Globus pallidus (tissue), 1 donor: ENCODE data around the gene BCL2L1.

Experiments
- DNase-seq: peaks from one replicate; pipeline ENCODE4 v3.0.0-alpha.2; 2015; ENCODE audit warnings: low spot score

BCL2L1 gene

GRCh38 chr20:31691646-31692275, 30.9 kb downstream of the BCL2L1 start:
- no peak for DNase-seq

GRCh38 chr20:31690124-31690666, 32.5 kb downstream of the BCL2L1 start:
- no peak for DNase-seq

GRCh38 chr20:31689141-31689540, 33.5 kb downstream of the BCL2L1 start:
- no peak for DNase-seq

- DNase-seq = no peak
These were observed 34.9 kb downstream of the BCL2L1 start for GRCh38 chr20:31687777-31688176.

GRCh38 chr20:31685853-31686643, 36.6 kb downstream of the BCL2L1 start:
- DNase-seq = no peak

- DNase-seq = no peak
These were observed 38.3 kb downstream of the BCL2L1 start for GRCh38 chr20:31684153-31685015.

GRCh38 chr20:31682927-31683326, 39.7 kb downstream of the BCL2L1 start:
- no peak for DNase-seq

- no peak for DNase-seq
These were observed 40.3 kb downstream of the BCL2L1 start for GRCh38 chr20:31682352-31682751.

- no peak for DNase-seq
These were observed 40.9 kb downstream of the BCL2L1 start for GRCh38 chr20:31681769-31682168.

- DNase-seq = no peak
These were observed 41.4 kb downstream of the BCL2L1 start for GRCh38 chr20:31681128-31681727.

GRCh38 chr20:31680286-31681127, 42.2 kb downstream of the BCL2L1 start:
- DNase-seq = no peak

- no peak for DNase-seq
These were observed 43.0 kb downstream of the BCL2L1 start for GRCh38 chr20:31679357-31680285.

GRCh38 chr20:31678389-31679356, 44.0 kb downstream of the BCL2L1 start:
- DNase-seq = no peak

GRCh38 chr20:31677553-31678260, 45.0 kb downstream of the BCL2L1 start:
- no peak for DNase-seq

GRCh38 chr20:31676609-31676989, 46.1 kb downstream of the BCL2L1 start:
- DNase-seq = no peak

- DNase-seq = no peak
These were observed 46.6 kb downstream of the BCL2L1 start for GRCh38 chr20:31675828-31676608.
